DND-41 (cell line): Measurements from ENCODE around the gene C10orf90.

Source experiments
- EZH2 ChIP-seq: IDR thresholded peaks from 3 replicates; pipeline ENCODE4 v1.6.1; 2012; ENCODE audit warnings: borderline replicate concordance, low read depth, mild to moderate bottlenecking, moderate library complexity, low read length, inconsistent platforms; ENCODE audit not compliant: severe bottlenecking
- TF ChIP-seq, protein P1 (sequence below): IDR thresholded peaks from 2 replicates; pipeline ENCODE4 v1.5.1; 2012; ENCODE audit warnings: borderline replicate concordance, low read length, moderate library complexity, mild to moderate bottlenecking; ENCODE audit not compliant: poor library complexity, severe bottlenecking; ENCODE audit errors: extremely low read depth

DNA sequence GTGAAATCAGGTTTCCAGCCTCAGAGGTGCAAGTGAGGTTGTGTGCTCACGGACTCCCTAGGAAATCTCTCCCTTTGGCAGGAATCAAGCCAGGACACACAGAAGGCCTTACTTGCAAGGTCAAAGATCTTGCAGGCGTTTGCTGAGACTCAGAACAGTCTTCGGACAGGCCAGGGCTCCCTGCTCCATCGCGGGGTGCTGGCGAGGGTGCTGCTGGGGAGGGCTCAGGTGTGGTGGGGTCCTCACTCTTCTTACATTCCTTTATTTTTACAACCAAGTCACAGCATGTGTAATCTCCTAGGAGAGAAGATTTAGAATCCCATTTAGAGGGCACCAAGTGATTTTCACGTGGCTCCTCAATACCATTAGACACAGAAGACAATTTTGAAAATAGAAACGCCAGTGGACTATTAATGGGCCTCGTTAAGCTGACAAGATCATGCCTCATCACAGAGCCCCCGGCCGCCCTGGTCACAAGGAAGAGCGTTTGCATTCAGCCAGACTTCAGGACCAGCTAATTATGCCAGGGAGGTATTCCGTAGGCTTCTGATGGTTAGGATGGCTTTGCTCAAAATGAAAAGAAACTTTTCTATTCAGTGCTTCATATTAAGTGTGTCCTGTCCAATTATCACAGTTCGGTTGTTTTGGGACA lies 209.1 kb downstream of the C10orf90 start:
- TF ChIP-seq, protein P1, sequence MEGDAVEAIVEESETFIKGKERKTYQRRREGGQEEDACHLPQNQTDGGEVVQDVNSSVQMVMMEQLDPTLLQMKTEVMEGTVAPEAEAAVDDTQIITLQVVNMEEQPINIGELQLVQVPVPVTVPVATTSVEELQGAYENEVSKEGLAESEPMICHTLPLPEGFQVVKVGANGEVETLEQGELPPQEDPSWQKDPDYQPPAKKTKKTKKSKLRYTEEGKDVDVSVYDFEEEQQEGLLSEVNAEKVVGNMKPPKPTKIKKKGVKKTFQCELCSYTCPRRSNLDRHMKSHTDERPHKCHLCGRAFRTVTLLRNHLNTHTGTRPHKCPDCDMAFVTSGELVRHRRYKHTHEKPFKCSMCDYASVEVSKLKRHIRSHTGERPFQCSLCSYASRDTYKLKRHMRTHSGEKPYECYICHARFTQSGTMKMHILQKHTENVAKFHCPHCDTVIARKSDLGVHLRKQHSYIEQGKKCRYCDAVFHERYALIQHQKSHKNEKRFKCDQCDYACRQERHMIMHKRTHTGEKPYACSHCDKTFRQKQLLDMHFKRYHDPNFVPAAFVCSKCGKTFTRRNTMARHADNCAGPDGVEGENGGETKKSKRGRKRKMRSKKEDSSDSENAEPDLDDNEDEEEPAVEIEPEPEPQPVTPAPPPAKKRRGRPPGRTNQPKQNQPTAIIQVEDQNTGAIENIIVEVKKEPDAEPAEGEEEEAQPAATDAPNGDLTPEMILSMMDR: no peak
- no peak for TF ChIP-seq EZH2
